Neural crest cell (in vitro differentiated cells): Measurements from ENCODE around the gene TEAD4. TPM values are rescaled to one million over a fixed set of nuclear protein-coding genes. Genes with fewer than 3 reads are reported as not detected.

Experiments
- DNase-seq: peaks from one replicate; pipeline ENCODE4 v3.0.0; 2021; ENCODE audit warnings: low read depth, mixed read lengths, low spot score
- H3K27ac Mint-ChIP-seq: one replicate; pipeline ENCODE4 v1.8.0; 2021; ENCODE audit warnings: mild to moderate bottlenecking, mixed read lengths; ENCODE audit not compliant: unreplicated experiment
- H3K27me3 Mint-ChIP-seq: 2 replicates; pipeline ENCODE4 v1.8.0; 2021; ENCODE audit warnings: low read depth, mild to moderate bottlenecking, mixed read lengths
- H3K36me3 Mint-ChIP-seq: 2 replicates; pipeline ENCODE4 v1.8.0; 2021; ENCODE audit warnings: low read depth, mild to moderate bottlenecking, mixed read lengths
- H3K4me1 Mint-ChIP-seq: 2 replicates; pipeline ENCODE4 v1.8.0; 2021; ENCODE audit warnings: mixed read lengths
- H3K4me3 Mint-ChIP-seq: one replicate; pipeline ENCODE4 v1.8.0; 2021; ENCODE audit warnings: mild to moderate bottlenecking, mixed read lengths
- H3K9me3 Mint-ChIP-seq: 2 replicates; pipeline ENCODE4 v1.8.0; 2021; ENCODE audit warnings: mixed read lengths
- total RNA-seq: library from RNA; stranded (reverse); gene quantifications from 2 replicates; pipeline ENCODE4 v1.2.1, GENCODE V29; 2021
- TF ChIP-seq, protein P1 (sequence below): fragments of 200-600 bp; sonication (generic); conservative IDR thresholded peaks from 2 replicates; pipeline ENCODE4 v1.5.0; 2021; ENCODE audit warnings: antibody characterized with exemption, mild to moderate bottlenecking

Gene TEAD4
- total RNA-seq, 1 donor from 2014 or later = 30.9 TPM

DNA sequence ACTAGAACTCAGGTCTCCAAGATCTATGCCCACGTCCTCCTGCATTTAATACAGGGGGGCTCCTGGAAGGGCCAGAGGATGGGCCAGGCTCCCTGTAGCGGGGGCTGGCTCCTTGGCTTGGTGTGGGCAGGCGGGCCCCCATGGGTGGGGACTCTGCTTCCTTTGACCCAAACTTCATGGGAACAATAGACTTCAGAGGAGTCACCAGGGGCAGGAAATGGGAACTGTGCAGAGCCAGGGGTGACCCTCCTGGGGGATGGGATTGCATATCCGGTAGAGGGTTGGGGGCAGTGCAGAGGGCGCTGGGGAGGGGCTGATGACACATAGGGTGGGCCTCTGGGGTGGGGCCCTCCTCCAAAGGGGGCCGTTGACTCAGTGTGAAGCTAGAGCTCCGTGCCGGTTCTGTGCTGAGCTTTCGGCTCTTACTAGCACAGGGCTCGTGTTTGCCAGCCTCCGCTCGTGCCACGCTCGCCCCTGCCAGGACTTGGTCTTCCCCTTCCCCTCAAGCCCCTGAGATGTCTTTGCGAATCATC lies 4.6 kb downstream of the TEAD4 start:
- DNase-seq = no peak
- H3K4me1 Mint-ChIP-seq = peaks cover 37% of the 10 kb centered on the region
- peaks cover 3% of the 10 kb centered on the region for H3K36me3 Mint-ChIP-seq
- H3K27ac Mint-ChIP-seq = peak overlapping the region; percentile 93
- no peaks in the 10 kb centered on the region for H3K9me3 Mint-ChIP-seq
- TF ChIP-seq, protein P1, sequence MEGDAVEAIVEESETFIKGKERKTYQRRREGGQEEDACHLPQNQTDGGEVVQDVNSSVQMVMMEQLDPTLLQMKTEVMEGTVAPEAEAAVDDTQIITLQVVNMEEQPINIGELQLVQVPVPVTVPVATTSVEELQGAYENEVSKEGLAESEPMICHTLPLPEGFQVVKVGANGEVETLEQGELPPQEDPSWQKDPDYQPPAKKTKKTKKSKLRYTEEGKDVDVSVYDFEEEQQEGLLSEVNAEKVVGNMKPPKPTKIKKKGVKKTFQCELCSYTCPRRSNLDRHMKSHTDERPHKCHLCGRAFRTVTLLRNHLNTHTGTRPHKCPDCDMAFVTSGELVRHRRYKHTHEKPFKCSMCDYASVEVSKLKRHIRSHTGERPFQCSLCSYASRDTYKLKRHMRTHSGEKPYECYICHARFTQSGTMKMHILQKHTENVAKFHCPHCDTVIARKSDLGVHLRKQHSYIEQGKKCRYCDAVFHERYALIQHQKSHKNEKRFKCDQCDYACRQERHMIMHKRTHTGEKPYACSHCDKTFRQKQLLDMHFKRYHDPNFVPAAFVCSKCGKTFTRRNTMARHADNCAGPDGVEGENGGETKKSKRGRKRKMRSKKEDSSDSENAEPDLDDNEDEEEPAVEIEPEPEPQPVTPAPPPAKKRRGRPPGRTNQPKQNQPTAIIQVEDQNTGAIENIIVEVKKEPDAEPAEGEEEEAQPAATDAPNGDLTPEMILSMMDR = no peak
- peaks cover 32% of the 10 kb centered on the region for H3K27me3 Mint-ChIP-seq
- H3K4me3 Mint-ChIP-seq = peak overlapping the region; percentile 78

DNA sequence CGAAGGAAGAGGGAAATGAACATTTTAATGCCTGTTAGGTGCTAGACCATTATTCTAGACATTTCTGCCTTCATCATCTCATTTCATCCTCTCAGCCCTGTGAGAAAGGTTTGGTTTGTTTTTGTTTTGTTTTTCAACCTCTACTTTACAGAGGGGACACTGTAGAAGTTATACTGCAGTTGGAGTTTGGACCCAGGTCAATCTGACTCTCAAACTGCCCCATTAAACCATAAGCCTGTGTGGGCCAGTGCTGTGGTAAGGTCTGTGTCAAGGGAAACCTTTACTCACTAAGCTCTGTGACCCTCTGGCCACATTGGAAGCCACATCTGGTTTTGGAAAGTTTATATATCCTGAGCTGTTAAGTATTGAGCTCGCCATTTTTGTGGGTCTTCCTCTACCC lies 8.5 kb downstream of the TEAD4 start:
- Mint-ChIP-seq H3K4me1 (peaks cover 17% of the 10 kb centered on the region), H3K36me3 (peaks cover 7% of the 10 kb centered on the region), H3K9me3 (no peaks in the 10 kb centered on the region), H3K4me3 (no peak overlapping the region), H3K27ac (no peak overlapping the region), H3K27me3 (peaks cover 8% of the 10 kb centered on the region)
- TF ChIP-seq, protein P1 = no peak
- no peak for DNase-seq

GRCh38 chr12:2970744-2971143 lies 11.5 kb downstream of the TEAD4 start:
- H3K27ac Mint-ChIP-seq = no peak overlapping the region
- peaks cover 2% of the 10 kb centered on the region for H3K4me1 Mint-ChIP-seq
- peaks cover 11% of the 10 kb centered on the region for H3K36me3 Mint-ChIP-seq
- no peaks in the 10 kb centered on the region for H3K27me3 Mint-ChIP-seq
- no peaks in the 10 kb centered on the region for H3K9me3 Mint-ChIP-seq
- no peak overlapping the region for H3K4me3 Mint-ChIP-seq
- TF ChIP-seq, protein P1 = no peak
- DNase-seq = no peak

- Mint-ChIP-seq H3K27ac (no peak overlapping the region), H3K27me3 (no peaks in the 10 kb centered on the region), H3K4me3 (no peak overlapping the region), H3K36me3 (peaks cover 8% of the 10 kb centered on the region), H3K4me1 (peaks cover 4% of the 10 kb centered on the region), H3K9me3 (no peaks in the 10 kb centered on the region)
- no peak for DNase-seq
- TF ChIP-seq, protein P1 = no peak
These were observed 14.4 kb downstream of the TEAD4 start for GRCh38 chr12:2973566-2973965.

- Mint-ChIP-seq H3K27ac (no peak overlapping the region), H3K36me3 (peaks cover 8% of the 10 kb centered on the region), H3K4me3 (no peak overlapping the region), H3K27me3 (no peaks in the 10 kb centered on the region), H3K4me1 (peaks cover 4% of the 10 kb centered on the region), H3K9me3 (no peaks in the 10 kb centered on the region)
- no peak for DNase-seq
- TF ChIP-seq, protein P1 = no peak
These were observed 15.4 kb downstream of the TEAD4 start for GRCh38 chr12:2974560-2974971.
